Activated T-cell treated with anti-CD3 and anti-CD28 coated beads, Interleukin-2, amount 50 U/mL, for 24 hours (primary cell): Measurements from ENCODE around the gene HES4.
A peak's percentile ranks its signal among the peaks of the same experiment; 100 is the strongest.

ENCODE experiments used
- DNase-seq: peaks from one replicate; pipeline ENCODE4 v3.0.0-alpha.2; 2020
- H3K27ac Mint-ChIP-seq: 2 replicates; pipeline ENCODE4 v1.8.0; 2020; ENCODE audit warnings: mild to moderate bottlenecking, mixed read lengths
- H3K27me3 Mint-ChIP-seq: 2 replicates; pipeline ENCODE4 v1.8.0; 2020; ENCODE audit warnings: mixed read lengths
- H3K36me3 Mint-ChIP-seq: 2 replicates; pipeline ENCODE4 v1.8.0; 2020; ENCODE audit warnings: low read depth, mixed read lengths
- H3K4me1 Mint-ChIP-seq: 2 replicates; pipeline ENCODE4 v1.8.0; 2020; ENCODE audit warnings: low read depth, mixed read lengths
- H3K4me3 Mint-ChIP-seq: 2 replicates; pipeline ENCODE4 v1.8.0; 2020; ENCODE audit warnings: mild to moderate bottlenecking, moderate library complexity, mixed read lengths
- H3K9me3 Mint-ChIP-seq: 2 replicates; pipeline ENCODE4 v1.8.0; 2020; ENCODE audit warnings: mixed read lengths

Gene HES4, protein sequence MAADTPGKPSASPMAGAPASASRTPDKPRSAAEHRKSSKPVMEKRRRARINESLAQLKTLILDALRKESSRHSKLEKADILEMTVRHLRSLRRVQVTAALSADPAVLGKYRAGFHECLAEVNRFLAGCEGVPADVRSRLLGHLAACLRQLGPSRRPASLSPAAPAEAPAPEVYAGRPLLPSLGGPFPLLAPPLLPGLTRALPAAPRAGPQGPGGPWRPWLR

DNA sequence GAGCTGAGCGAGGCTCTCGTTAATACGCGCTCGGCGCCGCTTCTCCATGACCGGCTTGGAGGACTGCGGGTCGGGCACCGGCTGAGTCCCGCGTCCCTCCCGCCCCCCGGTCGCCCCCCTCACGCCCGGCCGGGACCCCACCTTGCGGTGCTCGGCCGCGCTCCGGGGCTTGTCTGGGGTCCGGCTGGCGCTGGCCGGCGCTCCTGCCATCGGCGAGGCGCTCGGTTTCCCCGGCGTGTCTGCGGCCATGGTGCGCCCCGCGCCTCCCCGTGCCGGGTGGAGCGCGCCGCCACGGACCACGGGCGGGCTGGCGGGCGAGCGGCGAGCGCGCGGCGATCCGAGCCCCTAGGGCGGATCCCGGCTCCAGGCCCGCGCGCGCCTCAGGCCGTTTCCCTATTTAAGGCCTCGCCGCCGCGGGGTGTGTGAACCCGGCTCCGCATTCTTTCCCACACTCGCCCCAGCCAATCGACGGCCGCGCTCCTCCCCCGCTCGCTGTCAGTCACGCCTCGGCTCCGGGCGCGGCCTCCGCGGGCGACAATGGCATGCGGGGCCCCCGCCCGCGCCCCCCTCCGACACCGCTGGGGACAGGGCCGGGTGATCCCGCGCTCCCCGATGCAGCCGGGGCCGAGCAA lies at the start of gene HES4:
TSS of gene HES4 (minus strand) at position 373 of the 632 bp plus-strand sequence. CDS start at position 249, 124 bp downstream.
- no peaks in the 10 kb centered on the region for H3K36me3 Mint-ChIP-seq
- H3K9me3 Mint-ChIP-seq = no peaks in the 10 kb centered on the region
- H3K27me3 Mint-ChIP-seq = peaks cover 54% of the 10 kb centered on the region
- peak within 1 kb of the TSS; percentile 77 for H3K27ac Mint-ChIP-seq
- H3K4me1 Mint-ChIP-seq = peaks cover 13% of the 10 kb centered on the region
- H3K4me3 Mint-ChIP-seq = peak within 1 kb of the TSS; percentile 65
- DNase-seq = peak; percentile 77

DNA sequence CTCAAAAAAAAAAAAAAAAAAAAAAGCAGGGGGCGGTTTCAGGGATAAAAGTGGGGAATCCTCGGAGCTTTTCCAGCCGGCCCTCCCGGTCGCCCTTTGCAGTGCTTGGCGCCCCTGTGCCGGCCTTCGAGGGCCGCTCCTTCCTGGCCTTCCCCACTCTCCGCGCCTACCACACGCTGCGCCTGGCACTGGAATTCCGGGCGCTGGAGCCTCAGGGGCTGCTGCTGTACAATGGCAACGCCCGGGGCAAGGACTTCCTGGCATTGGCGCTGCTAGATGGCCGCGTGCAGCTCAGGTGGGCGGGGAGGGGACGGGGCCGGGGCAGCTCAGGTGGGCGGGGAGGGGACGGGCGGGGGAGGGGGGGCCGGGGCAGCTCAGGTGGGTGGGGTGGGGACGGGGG lies 48.9 kb upstream of the HES4 start:
- H3K27me3 Mint-ChIP-seq = no peaks in the 10 kb centered on the region
- H3K4me3 Mint-ChIP-seq = no peak overlapping the region
- H3K4me1 Mint-ChIP-seq = no peaks in the 10 kb centered on the region
- DNase-seq = no peak
- peaks cover 8% of the 10 kb centered on the region for H3K36me3 Mint-ChIP-seq
- no peak overlapping the region for H3K27ac Mint-ChIP-seq
- no peaks in the 10 kb centered on the region for H3K9me3 Mint-ChIP-seq

DNA sequence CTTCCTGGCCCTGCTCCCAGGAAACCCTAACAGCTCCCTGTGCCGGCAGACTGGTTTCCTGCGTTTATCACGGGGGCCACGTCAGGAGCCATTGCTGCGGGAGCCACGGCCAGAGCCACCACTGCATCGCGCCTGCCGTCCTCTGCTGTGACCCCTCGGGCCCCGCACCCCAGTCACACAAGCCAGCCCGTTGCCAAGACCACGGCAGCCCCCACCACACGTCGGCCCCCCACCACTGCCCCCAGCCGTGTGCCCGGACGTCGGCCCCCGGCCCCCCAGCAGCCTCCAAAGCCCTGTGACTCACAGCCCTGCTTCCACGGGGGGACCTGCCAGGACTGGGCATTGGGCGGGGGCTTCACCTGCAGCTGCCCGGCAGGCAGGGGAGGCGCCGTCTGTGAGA lies 48.1 kb upstream of the HES4 start:
- no peaks in the 10 kb centered on the region for H3K4me1 Mint-ChIP-seq
- no peaks in the 10 kb centered on the region for H3K9me3 Mint-ChIP-seq
- peaks cover 8% of the 10 kb centered on the region for H3K36me3 Mint-ChIP-seq

DNA sequence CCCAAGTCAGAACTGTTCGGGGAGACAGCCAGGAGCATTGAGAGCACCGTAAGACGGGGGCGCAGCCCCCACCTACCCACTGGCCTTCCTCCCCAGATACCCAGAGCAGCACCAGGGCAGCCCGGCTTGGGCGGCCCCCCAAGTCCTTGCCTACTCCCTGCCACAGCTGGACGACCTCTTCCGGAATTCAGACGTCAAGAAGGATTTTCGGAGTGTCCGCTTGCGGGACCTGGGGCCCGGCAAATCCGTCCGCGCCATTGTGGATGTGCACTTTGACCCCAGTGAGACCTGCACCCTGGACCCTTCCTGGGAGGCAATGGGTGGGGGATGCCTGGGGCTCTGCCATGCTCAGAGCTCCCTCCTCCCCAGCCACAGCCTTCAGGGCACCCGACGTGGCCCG lies 47.5 kb upstream of the HES4 start:
- Mint-ChIP-seq H3K36me3 (peaks cover 8% of the 10 kb centered on the region), H3K9me3 (no peaks in the 10 kb centered on the region)

More for the DNA sequence above, 48.1 kb upstream of the HES4 start:
- no peak for DNase-seq
- Mint-ChIP-seq H3K27ac (no peak overlapping the region), H3K4me3 (no peak overlapping the region), H3K27me3 (no peaks in the 10 kb centered on the region)

DNA sequence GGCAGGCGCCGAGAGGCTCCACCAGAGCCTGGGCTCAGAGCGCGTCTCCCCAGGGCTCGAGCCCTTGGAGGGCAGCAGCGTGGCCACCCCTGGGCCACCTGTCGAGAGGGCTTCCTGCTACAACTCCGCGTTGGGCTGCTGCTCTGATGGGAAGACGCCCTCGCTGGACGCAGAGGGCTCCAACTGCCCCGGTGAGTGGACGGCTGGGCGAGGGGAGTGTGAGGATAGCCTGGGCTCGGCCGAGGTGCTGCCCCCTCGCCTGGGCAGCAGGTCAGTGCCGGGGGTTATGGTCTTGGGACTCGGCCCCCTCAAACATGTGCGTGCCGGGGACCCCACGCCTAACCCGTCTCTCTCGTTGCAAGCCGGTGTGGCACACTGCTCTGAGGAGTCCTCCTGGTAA lies 46.9 kb upstream of the HES4 start:
- no peak for DNase-seq
- H3K36me3 Mint-ChIP-seq = peaks cover 8% of the 10 kb centered on the region

More for the DNA sequence above, 47.5 kb upstream of the HES4 start:
- Mint-ChIP-seq H3K27ac (no peak overlapping the region), H3K4me3 (no peak overlapping the region), H3K27me3 (no peaks in the 10 kb centered on the region), H3K4me1 (no peaks in the 10 kb centered on the region)
- DNase-seq = no peak

DNA sequence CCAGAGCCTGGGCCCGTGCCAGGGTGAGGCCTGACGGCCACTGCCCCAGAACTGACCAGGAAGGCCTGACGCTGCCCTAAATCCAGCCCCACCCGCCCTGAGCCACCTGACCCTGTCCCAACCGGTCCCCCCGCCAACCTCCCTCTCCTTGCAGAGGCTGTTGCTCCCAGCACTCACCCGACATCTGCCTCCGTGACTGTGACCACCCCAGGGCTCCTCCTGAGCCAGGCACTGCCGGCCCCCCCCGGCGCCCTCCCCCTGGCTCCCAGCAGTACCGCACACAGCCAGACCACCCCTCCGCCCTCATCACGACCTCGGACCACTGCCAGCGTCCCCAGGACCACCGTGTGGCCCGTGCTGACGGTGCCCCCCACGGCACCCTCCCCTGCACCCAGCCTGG lies 46.3 kb upstream of the HES4 start:
- Mint-ChIP-seq H3K9me3 (no peaks in the 10 kb centered on the region), H3K36me3 (peaks cover 8% of the 10 kb centered on the region), H3K27me3 (no peaks in the 10 kb centered on the region), H3K4me3 (no peak overlapping the region), H3K27ac (no peak overlapping the region), H3K4me1 (no peaks in the 10 kb centered on the region)
- no peak for DNase-seq

More for the DNA sequence above, 46.9 kb upstream of the HES4 start:
- Mint-ChIP-seq H3K4me3 (no peak overlapping the region), H3K9me3 (no peaks in the 10 kb centered on the region), H3K4me1 (no peaks in the 10 kb centered on the region), H3K27ac (no peak overlapping the region), H3K27me3 (no peaks in the 10 kb centered on the region)

DNA sequence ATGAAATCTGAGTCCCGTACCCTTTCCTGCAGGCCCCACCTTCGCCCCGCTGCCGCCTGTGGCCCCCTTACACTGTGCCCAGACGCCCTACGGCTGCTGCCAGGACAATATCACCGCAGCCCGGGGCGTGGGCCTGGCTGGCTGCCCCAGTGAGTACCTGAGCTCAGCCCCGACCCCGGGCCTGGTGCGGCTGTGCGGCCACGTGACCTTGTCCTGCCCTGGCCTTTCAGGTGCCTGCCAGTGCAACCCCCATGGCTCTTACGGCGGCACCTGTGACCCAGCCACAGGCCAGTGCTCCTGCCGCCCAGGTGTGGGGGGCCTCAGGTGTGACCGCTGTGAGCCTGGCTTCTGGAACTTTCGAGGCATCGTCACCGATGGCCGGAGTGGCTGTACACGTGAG lies 45.2 kb upstream of the HES4 start:
- Mint-ChIP-seq H3K4me1 (peaks cover under 1% of the 10 kb centered on the region), H3K36me3 (peaks cover 8% of the 10 kb centered on the region), H3K9me3 (no peaks in the 10 kb centered on the region), H3K4me3 (no peak overlapping the region), H3K27ac (no peak overlapping the region), H3K27me3 (no peaks in the 10 kb centered on the region)
- DNase-seq = no peak

DNA sequence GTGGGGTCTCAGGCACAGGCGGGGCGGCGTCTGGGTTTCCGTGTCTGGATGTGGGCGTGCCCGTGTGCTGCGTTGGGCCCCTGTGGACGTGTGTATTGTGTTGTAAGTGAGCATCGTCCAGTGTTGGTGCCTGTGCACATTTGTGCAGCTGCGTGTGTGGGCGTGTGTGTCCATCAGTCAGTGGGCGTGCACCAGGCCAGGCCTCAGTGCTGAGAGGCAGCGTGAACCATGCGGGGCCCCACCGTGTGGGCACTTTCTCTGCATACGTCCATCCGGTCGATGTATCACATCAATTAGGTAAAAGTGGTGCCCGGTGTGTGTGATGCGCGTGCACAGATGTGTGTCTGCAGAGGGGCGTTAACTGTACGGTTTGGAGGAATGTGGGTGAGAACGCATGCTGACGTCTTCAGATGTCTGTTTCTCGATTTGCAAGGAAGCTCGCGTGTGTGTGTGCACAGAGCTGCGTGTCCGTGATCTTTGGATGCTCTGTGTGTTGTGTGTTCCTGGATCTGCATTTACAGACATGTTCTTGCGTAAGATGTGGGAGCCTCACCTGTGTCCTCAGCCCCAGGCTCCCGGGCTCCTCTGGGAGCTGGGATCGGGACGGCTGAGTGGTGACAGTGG lies 44.7 kb upstream of the HES4 start:
- Mint-ChIP-seq H3K27ac (no peak overlapping the region), H3K4me1 (peaks cover 5% of the 10 kb centered on the region), H3K36me3 (peaks cover 8% of the 10 kb centered on the region), H3K4me3 (no peak overlapping the region), H3K27me3 (peaks cover 3% of the 10 kb centered on the region), H3K9me3 (no peaks in the 10 kb centered on the region)
- DNase-seq = no peak

DNA sequence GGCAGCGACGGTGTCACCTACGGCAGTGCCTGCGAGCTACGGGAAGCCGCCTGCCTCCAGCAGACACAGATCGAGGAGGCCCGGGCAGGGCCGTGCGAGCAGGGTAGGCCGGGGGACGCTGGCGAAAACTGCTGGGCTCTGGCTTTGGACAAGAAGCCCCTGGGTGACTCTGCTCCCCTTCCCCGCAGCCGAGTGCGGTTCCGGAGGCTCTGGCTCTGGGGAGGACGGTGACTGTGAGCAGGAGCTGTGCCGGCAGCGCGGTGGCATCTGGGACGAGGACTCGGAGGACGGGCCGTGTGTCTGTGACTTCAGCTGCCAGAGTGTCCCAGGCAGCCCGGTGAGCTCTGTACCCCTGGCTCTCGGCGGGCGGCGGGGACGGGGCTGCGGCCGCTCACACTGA lies 44.0 kb upstream of the HES4 start:
- Mint-ChIP-seq H3K27ac (no peak overlapping the region), H3K9me3 (no peaks in the 10 kb centered on the region), H3K27me3 (peaks cover 9% of the 10 kb centered on the region), H3K4me3 (no peak overlapping the region), H3K36me3 (peaks cover 8% of the 10 kb centered on the region), H3K4me1 (peaks cover 12% of the 10 kb centered on the region)
- DNase-seq = no peak

DNA sequence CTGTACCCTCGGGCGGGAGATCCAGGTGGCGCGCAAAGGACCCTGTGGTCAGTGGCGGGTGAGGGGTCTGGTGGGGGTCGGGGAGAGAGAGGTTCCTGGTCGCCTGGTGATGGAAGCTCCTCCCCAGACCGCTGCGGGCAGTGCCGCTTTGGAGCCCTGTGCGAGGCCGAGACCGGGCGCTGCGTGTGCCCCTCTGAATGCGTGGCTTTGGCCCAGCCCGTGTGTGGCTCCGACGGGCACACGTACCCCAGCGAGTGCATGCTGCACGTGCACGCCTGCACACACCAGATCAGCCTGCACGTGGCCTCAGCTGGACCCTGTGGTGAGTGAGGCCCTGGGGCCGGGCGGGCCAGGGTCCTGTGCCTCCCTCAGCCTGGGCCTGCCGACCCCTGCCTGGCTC lies 43.5 kb upstream of the HES4 start:
- peaks cover 8% of the 10 kb centered on the region for H3K36me3 Mint-ChIP-seq
- DNase-seq = no peak
- H3K4me3 Mint-ChIP-seq = no peak overlapping the region
- H3K27me3 Mint-ChIP-seq = peaks cover 14% of the 10 kb centered on the region
- H3K4me1 Mint-ChIP-seq = peaks cover 17% of the 10 kb centered on the region
- no peaks in the 10 kb centered on the region for H3K9me3 Mint-ChIP-seq
- no peak overlapping the region for H3K27ac Mint-ChIP-seq

DNA sequence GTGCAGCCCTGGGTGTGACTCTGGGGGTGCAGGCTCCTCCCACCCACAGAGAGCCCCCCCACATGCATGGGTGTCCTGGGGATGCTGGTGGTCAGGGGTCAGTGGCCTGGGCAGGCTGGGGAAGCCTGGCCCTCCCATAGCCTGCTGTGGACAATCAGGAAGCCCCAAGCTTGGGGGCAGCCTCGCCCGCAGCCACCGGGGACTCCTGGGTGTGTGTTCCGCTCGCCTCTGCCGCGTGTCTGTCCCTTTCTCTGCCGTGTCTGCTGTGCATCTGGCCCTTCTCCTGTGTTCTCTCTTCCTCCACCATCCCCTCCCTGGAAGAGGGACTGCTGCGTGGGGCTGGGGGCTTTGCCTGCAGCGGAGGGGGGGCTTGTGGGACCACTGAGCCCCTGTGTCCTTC lies 42.9 kb upstream of the HES4 start:
- H3K27ac Mint-ChIP-seq = no peak overlapping the region
- H3K4me3 Mint-ChIP-seq = no peak overlapping the region
- H3K36me3 Mint-ChIP-seq = peaks cover 8% of the 10 kb centered on the region
- no peaks in the 10 kb centered on the region for H3K9me3 Mint-ChIP-seq
- peaks cover 17% of the 10 kb centered on the region for H3K4me1 Mint-ChIP-seq
- no peak for DNase-seq
- peaks cover 16% of the 10 kb centered on the region for H3K27me3 Mint-ChIP-seq

DNA sequence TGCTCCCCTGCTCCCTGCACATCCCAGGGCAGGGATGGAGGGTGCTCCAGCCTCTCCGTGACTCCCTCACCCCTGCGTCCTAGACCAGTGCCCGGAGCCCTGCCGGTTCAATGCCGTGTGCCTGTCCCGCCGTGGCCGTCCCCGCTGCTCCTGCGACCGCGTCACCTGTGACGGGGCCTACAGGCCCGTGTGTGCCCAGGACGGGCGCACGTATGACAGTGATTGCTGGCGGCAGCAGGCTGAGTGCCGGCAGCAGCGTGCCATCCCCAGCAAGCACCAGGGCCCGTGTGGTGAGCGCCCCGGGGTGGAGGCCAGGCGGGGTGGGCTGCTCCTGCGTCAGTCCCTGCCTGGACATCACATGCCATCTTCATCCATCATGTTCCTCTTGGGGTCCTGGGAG lies 42.0 kb upstream of the HES4 start:
- no peak for DNase-seq
- Mint-ChIP-seq H3K4me1 (peaks cover 17% of the 10 kb centered on the region), H3K36me3 (peaks cover 4% of the 10 kb centered on the region), H3K9me3 (no peaks in the 10 kb centered on the region), H3K27ac (no peak overlapping the region), H3K4me3 (no peak overlapping the region), H3K27me3 (peaks cover 20% of the 10 kb centered on the region)

DNA sequence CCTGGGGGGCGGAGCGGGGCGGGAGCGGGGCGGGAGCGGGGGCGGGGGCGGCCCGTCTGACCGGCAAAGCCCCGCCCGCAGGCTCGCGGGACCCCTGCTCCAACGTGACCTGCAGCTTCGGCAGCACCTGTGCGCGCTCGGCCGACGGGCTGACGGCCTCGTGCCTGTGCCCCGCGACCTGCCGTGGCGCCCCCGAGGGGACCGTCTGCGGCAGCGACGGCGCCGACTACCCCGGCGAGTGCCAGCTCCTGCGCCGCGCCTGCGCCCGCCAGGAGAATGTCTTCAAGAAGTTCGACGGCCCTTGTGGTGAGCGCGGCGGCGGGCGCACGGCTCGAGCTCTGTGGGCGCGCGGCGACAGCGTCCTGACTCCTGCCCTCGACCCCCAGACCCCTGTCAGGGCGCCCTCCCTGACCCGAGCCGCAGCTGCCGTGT lies 41.2 kb upstream of the HES4 start:
- peaks cover 4% of the 10 kb centered on the region for H3K36me3 Mint-ChIP-seq

DNA sequence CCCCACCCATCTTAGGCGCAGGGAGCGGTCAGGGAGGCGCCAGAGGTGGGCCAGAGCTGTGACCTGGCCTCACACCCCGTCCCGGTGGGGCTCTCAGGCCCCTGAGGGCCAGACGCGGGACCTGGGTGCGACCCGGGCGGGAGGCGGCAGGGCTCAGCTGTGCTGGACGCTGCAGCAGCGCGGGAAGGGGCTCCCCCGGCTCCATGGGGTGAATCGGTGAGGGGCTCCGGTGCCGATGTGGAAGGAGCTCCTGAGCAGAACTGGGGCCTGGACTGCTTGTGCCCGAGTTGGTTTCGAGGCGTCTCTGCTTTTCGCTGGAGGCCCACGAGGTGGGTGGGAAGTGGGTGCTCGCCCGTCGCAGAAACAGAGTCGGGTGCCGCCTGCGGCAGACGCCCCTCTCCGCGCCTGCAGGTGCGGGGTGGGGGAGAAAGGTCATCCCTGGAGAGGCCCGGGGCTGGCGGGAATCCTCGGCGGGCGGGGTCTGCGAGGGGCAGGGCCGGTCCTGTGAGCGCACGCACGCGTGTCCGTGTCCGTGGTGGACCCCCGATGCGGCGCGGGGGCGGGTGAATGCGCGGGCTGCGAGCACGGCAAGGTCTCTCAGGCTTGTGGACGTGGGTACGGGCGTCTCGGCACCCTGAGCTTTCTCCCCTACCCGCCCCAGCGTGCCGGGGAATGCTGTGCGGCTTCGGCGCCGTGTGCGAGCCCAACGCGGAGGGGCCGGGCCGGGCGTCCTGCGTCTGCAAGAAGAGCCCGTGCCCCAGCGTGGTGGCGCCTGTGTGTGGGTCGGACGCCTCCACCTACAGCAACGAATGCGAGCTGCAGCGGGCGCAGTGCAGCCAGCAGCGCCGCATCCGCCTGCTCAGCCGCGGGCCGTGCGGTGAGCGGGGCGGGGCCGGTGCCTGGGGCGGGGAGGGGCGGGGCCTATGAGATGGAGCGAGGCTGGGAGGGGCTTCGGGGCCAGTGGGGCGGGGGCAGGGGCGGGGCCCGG lies 40.4 kb upstream of the HES4 start:
- DNase-seq = peak; percentile 83
- Mint-ChIP-seq H3K4me3 (peak overlapping the region; percentile 64), H3K27me3 (peaks cover 33% of the 10 kb centered on the region), H3K36me3 (no peaks in the 10 kb centered on the region), H3K9me3 (no peaks in the 10 kb centered on the region), H3K27ac (no peak overlapping the region), H3K4me1 (peaks cover 17% of the 10 kb centered on the region)

More for the DNA sequence above, 41.2 kb upstream of the HES4 start:
- no peak for DNase-seq
- Mint-ChIP-seq H3K4me3 (no peak overlapping the region), H3K27ac (no peak overlapping the region), H3K9me3 (no peaks in the 10 kb centered on the region), H3K4me1 (peaks cover 17% of the 10 kb centered on the region), H3K27me3 (peaks cover 25% of the 10 kb centered on the region)
